Peyer's patch (tissue), 4 donors: ENCODE measurements around the gene TMPRSS3.

Experiments
- CTCF ChIP-seq, 6 experiments: fragments of 450-650 bp in 4 of 6; fragments of 200-600 bp in 2 of 6; sonication (generic) in 1 of 6; IDR thresholded peaks; one replicate each; pipeline ENCODE4 v1.5.1; 2017 to 2019; ENCODE audit warnings: antibody characterized with exemption in 6 of 6, mild to moderate bottlenecking in 3 of 6, moderate library complexity in 1 of 6
- POLR2A ChIP-seq, 2 donors: fragments of 450-650 bp; IDR thresholded peaks; one replicate each; pipeline ENCODE4 v1.5.1; 2017; ENCODE audit warnings: antibody characterized with exemption in 2 of 2, mild to moderate bottlenecking in 2 of 2, moderate library complexity in 2 of 2

DNA sequence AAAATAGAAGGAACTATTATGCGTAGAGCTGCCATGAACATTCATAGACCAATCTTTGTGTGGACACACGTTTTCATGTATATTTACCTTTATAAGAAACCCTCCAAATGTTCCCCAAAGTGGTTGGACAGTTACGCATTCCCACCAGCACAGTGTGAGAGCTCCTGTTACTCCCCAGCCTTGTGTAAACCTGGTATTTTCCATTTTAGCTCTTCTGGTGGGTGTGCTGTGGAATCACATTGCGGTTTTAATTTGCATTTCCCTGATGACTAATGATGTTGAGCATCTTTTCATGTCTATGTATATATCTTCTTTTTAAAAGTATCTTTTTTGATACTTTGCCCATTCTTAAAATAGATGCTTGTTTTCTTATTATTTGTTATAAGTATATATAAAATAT is 4.7 kb upstream of the TMPRSS3 start:
- TF ChIP-seq POLR2A (IDR thresholded peaks at IDR 0.05) (no peak), CTCF (IDR thresholded peaks at IDR 0.05) (no peak)
